ENCODE data around the gene TAS2R10. TPM values are rescaled to one million over a fixed set of nuclear protein-coding genes. Genes with fewer than 3 reads are reported as not detected.
"Not testable (repeated sequence)": the region's sequence is repeated elsewhere in the genome, so short reads cannot be mapped to it uniquely, and the experiment has no call there.

The TAS2R10 gene
- polyA plus RNA-seq (2013, experiment 1 of 2; ENCODE audit: insufficient read length): 0.17 TPM
- polyA plus RNA-seq (2013, experiment 2 of 2; ENCODE audit: insufficient read length): 0.20 TPM

DNA sequence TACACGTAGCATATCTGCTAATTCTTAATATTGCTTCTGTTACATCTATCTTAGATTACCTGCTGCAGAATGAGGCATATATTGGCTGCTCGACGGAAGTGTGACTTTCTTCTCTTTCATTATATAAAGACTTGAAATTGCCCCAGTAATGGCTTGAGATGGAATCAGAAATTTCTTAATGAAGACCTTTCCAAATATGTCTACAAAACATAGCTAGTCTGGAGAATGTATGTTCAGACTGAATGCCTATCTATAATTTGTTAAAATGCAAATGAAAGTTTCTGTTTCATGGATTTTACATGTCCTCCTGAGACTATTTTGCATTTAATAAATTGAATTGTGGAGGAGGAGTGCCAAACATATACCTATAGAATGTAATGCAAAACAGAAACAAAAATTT, at the start of gene TAS2R10:
Gene TAS2R10, minus strand, starts transcription at position 101 of the 400 bp plus-strand sequence. Its CDS starts 89 bp downstream, at position 12.
- no peak for DNase-seq

- peak; percentile 13 for DNase-seq
Measured at GRCh38 chr12:10873378-10873777, 47.2 kb upstream of the TAS2R10 start.

DNA sequence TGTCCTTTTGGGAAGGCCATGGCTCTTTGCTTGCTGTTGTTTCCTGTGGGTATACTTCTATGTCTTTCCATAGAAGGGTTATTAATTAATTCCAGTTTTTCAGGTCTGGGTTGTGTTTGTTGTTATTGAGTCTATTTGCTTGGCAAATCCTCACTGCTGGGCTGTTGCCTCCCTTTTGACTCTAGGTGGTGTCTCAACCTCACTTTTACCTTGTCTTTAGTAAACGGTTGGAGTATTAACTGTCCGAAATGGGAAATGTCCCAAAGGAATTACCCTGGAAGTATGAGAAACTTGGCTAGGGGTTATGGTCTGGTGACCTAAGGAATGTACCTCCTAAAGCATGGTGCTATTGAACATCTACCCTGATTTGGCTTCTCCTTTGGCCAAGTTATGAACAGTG, 41.2 kb upstream of the TAS2R10 start:
- no peak for DNase-seq

DNA sequence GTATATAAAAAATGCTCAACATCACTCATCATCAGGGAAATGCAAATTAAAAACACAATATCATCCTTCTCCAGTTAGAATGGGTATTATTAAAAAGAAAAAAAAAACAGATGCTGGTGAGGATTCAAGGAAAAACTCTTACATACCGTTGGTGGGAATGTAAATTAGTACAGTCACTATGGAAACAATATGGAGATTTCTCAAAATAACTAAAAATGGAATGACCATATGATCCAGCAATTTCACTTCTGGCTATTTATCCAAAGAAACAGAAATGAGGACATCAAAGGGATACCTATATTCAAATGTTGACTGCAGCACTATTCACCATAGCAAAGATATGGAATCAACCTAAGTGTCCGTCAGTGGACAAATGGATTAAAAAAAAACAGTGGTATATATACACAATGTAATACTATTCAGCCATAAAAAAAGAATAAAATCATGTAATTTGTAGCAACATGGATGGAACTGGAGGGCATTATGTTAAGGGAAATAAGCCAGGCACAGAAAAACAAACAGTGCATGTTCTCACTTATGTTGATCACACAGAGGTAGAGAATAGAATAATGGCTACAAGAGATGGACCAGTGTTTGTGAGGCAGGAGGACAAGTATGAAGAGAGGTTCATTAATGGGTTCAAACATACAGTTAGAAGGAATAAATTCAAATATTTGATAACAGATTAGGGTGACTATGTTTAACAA, 37.5 kb upstream of the TAS2R10 start:
- no peak for DNase-seq

GRCh38 chr12:10861366-10861765, 35.2 kb upstream of the TAS2R10 start:
- no peak for DNase-seq

GRCh38 chr12:10855807-10856206, 29.6 kb upstream of the TAS2R10 start:
- DNase-seq: no peak

GRCh38 chr12:10853776-10854175, 27.6 kb upstream of the TAS2R10 start:
- no peak for DNase-seq

DNA sequence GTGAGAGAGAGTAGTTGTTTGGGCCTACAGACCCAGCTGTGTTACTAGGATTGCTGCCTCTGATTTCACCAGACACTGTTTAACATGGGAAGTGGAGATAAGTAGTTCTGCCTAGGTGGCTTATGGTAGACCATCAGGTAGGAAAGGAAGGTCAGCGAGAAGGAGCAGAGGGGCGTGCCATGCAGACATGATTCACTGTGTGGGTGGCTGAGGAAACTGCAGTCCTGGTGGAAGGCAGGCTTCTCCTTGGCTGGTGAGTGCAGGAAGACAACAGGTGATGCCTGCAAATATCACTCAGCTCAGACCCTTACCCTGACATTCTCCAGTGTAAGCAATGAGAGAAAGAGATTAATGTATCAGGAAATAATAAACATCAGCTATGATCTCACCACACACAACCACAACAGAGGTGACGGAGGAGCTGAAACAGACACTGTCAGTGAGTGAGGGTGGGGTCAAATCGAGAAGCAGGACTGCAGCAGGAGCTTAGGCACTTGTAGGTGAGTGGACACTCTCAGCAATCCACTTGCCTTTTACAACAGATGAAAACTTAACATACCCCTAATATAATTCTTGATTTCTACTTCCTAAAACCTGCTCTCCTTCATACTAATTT, 25.2 kb upstream of the TAS2R10 start:
- no peak for DNase-seq

GRCh38 chr12:10849425-10849878, 23.3 kb upstream of the TAS2R10 start, which contains the start of gene PRR4:
TSS of gene PRR4 (minus strand) at chr12:10849475. CDS start at chr12:10849437, 38 bp downstream.
- no peak for DNase-seq

DNA sequence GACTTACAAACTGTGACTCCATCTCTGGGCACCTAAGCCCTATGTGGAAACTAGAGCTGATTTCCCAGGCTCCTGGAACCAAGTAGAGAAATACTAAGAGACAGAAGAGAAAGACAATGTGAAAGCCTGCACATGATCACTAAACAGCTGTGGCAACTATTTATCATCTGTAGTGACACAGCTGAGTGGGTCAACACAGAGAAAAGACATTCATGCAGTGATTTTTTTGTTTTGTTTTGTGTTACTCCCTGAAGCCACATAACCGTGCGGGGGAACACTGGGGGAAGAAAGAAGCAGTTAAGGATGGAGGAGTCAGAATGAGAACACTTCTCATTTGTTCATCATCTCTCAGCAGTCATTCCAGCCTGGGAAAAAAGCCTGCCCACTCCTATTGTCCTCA, 21.6 kb upstream of the TAS2R10 start:
- DNase-seq: no peak

GRCh38 chr12:10842862-10843261, 16.7 kb upstream of the TAS2R10 start:
- no peak for DNase-seq

DNA sequence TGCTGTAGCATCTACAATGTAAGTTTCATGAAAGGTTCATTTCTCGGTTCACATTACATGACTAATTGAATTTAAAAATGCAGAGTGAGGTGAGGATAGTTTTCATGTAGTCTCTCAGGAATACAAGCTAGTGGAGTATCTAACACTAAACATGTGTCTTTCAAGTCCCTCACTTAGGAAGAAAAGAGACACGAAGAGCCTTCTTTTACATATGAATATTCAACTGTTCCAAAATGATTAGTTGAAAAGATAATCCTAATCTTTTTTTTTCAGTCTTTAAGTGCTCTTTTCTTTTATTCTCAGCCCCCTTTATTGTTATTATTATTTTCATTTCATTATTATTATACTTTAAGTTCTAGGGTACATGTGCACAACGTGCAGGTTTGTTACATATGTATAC, 12.3 kb upstream of the TAS2R10 start:
- DNase-seq: no peak

GRCh38 chr12:10829994-10830393, 3.8 kb upstream of the TAS2R10 start:
- DNase-seq: peak; percentile 7

GRCh38 chr12:10824957-10825356, 1.2 kb downstream of the TAS2R10 start:
- DNase-seq: no peak

DNA sequence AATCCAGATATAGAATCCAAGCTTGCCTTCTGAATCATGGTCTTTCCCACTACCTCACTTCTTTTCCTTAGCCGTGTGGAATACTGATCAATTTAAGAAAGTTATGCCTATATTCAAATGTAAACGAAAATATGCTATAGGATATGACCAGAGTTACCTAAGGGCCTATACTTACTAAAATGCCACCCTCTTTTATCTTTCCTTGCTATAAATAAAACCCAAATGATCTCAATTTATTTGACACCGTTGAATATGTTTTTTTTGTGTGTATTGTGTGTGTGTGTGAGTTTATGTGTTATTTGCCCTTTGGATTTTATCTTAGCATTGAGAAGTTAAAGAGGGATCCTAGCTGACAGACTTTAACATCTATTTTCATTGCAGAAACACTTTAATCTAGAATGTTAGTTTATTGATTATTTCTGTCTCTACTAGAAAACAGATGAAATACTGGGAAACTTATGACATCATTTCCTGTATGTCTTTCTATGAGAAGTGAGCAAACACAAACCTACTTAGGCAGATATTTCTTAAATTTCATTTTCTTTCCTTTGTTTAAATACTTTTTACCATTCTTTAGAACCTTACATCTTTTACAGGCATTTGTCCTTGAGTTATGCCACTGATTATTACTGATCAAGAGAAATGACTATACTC, 14.1 kb downstream of the TAS2R10 start:
- no peak for DNase-seq

GRCh38 chr12:10810068-10810467, 16.1 kb downstream of the TAS2R10 start, which contains the start of gene TAS2R9:
TSS of gene TAS2R9 (minus strand) at chr12:10810168. CDS start at chr12:10810075, 93 bp downstream.
- DNase-seq: no peak

DNA sequence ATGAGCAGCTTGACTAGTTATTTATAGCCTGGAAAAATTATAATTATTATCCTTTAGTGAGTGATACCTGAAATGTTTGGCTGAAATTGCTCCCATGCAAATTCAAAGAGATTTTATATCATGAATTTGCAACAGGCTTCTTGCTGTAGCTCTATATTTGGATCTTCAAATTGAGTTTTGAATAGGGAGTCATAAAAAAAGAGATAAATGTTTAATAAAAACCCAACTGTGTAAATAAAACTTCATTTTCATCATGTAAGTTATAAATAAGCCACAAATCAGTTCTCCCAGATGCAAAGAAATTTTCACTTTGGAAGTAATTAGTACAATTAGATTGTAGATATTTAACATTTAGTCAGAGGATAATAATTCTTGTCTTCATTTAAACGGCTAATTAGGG, 19.0 kb downstream of the TAS2R10 start, which contains the start of gene TAS2R8:
Gene TAS2R8, minus strand, starts transcription at position 101 of the 400 bp plus-strand sequence. CDS start 306 bp downstream, outside the sequence.
- no peak for DNase-seq

DNA sequence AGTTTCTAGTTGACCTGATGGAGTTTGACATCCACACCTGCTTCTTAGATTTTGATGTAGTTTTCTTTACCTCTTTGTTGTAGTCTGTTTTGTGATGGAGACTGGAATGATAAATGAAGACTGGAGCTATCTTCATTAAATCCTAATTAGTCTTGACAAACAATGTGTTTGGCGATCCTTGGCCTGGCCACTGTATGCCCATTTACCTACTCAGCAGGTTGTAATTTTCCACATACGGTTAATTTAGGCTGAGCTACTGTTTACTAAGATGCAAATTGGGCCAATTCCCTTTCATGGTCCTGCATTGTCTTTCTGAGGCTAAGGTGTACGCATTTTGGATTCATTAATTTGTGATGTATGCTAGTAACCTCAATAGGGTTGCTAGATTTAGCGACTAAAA, 23.6 kb downstream of the TAS2R10 start, which contains the start of gene TAS2R7:
Gene TAS2R7, minus strand, starts transcription at position 41 of the 400 bp plus-strand sequence. CDS start 57 bp downstream, outside the sequence.
- DNase-seq: no peak

GRCh38 chr12:10801741-10802140, 24.4 kb downstream of the TAS2R10 start:
- no peak for DNase-seq

DNA sequence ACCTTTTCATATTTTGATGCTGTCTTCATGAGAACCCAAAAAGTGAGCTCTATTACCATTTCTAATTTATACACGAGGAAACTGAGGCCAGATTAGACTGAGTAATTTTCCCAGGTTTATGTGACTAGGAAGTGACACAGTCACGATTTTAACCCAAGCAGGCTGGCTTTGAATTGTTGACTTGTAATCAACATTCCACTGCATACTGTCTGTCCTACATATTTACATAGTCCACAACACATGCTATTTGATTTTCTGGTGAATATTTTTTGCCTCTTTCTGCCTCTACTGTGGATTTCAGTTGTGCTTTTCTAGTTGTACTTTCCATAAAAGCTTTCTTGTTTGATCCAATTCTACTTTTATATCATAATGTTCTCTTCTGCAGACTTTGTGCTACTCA, 31.9 kb downstream of the TAS2R10 start:
- DNase-seq: no peak

DNA sequence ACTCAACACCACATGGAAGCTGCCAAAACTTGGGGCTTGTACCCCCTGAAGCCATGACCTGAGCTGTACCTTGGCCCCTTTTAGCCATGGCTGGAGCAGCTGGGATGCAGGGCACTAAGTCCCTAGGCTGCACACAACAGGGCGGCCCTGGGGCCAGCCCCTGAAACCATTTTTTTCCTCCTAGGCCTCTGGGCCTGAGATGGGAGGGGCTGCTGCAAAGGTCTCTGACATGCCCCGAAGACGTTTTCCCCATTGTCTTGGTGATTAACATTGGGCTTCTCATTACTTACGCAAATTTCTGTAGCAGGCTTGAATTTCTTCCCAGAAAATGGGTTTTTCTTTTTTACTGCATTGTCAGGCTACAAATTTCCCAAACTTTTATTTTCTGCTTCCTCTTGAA, 34.4 kb downstream of the TAS2R10 start:
- DNase-seq: not testable (repeated sequence)

DNA sequence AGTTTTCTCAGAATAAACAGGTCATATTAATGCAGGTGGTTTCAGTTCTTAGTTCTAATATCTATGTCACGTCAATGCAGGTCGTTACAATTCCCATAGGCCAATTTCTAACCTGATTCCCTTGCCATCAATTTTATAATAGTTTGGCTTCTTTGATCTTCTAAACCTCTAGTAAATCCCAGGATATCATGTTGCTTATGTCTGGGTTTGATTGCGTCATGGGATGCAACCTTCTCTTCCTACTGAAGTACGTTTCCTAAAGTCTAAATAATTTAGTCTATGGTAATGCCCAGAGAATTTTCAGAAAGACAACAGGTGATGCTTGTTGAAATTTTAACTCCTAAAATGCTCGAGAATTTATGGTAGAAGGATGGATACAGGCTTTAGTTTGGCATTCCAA, 42.9 kb downstream of the TAS2R10 start:
- DNase-seq: no peak

- no peak for DNase-seq
Measured at GRCh38 chr12:10779103-10779502, 47.1 kb downstream of the TAS2R10 start.

Measured in fibroblast of skin of abdomen (primary cell).